Right lobe of liver (tissue), 6 donors: ENCODE results near the gene C20orf173. TPM values are rescaled to one million over a fixed set of nuclear protein-coding genes. Genes with fewer than 3 reads are reported as not detected.

Experiments used
- ATAC-seq, 4 donors: fragments of 200-7000 bp; cut with Tn5 transposase; one replicate each; pipeline ENCODE4 v1.9.1; 2020; ENCODE audit warnings: mild to moderate bottlenecking in 4 of 4, moderate library complexity in 4 of 4
- DNase-seq, 3 donors: peaks; one replicate each; pipeline ENCODE4 v3.0.0-alpha.2; 2020
- H3K27ac ChIP-seq, 3 donors: fragments of 200-600 bp; one replicate each; pipeline ENCODE4 v1.8.0; 2022
- H3K27me3 ChIP-seq, 2 donors: fragments of 200-600 bp; one replicate each; pipeline ENCODE4 v1.8.0; 2022
- H3K36me3 ChIP-seq, 4 donors: fragments of 200-600 bp; sonication (generic) in 1 of 4; one replicate each; pipeline versions ENCODE4 v1.5.1 to v1.8.0; 2017 to 2022; ENCODE audit warnings: control low read depth in 1 of 4
- H3K4me1 ChIP-seq, 4 donors: fragments of 200-600 bp; sonication (generic) in 1 of 4; one replicate each; pipeline versions ENCODE4 v1.5.1 to v1.8.0; 2017 to 2022; ENCODE audit warnings: control low read depth in 1 of 4
- H3K4me3 ChIP-seq, 3 donors: fragments of 200-600 bp; one replicate each; pipeline ENCODE4 v1.8.0; 2022
- H3K9me3 ChIP-seq, 4 donors: fragments of 200-600 bp; sonication (generic) in 1 of 4; one replicate each; pipeline versions ENCODE4 v1.5.1 to v1.8.0; 2017 to 2022; ENCODE audit warnings: control low read depth in 1 of 4
- CTCF ChIP-seq, 4 donors: fragments of 200-600 bp in 3 of 4; fragments of 450-650 bp in 1 of 4; IDR thresholded peaks; one replicate each; pipeline versions ENCODE4 v1.5.1 to v1.8.0; 2016 to 2022; ENCODE audit warnings: antibody characterized with exemption in 4 of 4, mild to moderate bottlenecking in 2 of 4
- POLR2A ChIP-seq: fragments of 450-650 bp; IDR thresholded peaks from one replicate; pipeline ENCODE4 v1.6.1; 2017; ENCODE audit warnings: antibody characterized with exemption, mild to moderate bottlenecking
- WGBS: methylation state at CpG from one replicate; pipeline ENCODE4 v1.1.6; 2018; ENCODE audit warnings: low coverage, low lambda C conversion rate; ENCODE audit not compliant: insufficient coverage; ENCODE audit errors: missing lambda C conversion rate; 5-methylcytosine and 5-hydroxymethylcytosine counted together
- intact Hi-C, 2 donors: fragments of 100-400 bp; cut with DNase I; formaldehyde crosslinking; loops; one replicate each; pipeline versions ENCODE4 v1.11.2 to v1.14.1; 2022
- total RNA-seq, 6 experiments: library from RNA; depleted of rRNA in 2 of 6; stranded (reverse); fragments of >200 nt in 2 of 6; fragmentation: NEBNext Ultra II Directional in 3 of 6; extraction: Animal tissue kit (Norgen Biotek cat#: 25700) in 3 of 6; gene quantifications; one replicate each; pipeline versions ENCODE4 v1.1.0 to v1.2.4, GENCODE V29; 2016 to 2023
- donor health status: DM: no; HTN: yes; CAD: no.
- donor health status: DM: no; HTN: no; CAD: no.
- donor health status: DM: no; HTN: no; CAD: no.
- donor health status: DM: no; HTN: yes; CAD: no.
- donor health status: DM: no; HTN: yes; CAD: no.

Gene C20orf173
- total RNA-seq, 6 experiments from 2014 or later: not detected

- H3K4me3 ChIP-seq: no peak overlapping the region
- H3K4me1 ChIP-seq: no peaks in the 10 kb centered on the region
- peaks cover 0 to 66% (median 5%) of the 10 kb centered on the region in 4 donors for H3K36me3 ChIP-seq
- no peaks in the 10 kb centered on the region for H3K27me3 ChIP-seq
- ATAC-seq (no peak), DNase-seq (no peak)
- WGBS: 92% methylated on average over 2 of the region's 3 CpGs
- TF ChIP-seq POLR2A (no peak), CTCF (IDR thresholded peaks at IDR 0.05) (no peak)
- intact Hi-C loops: no loop called here
- H3K9me3 ChIP-seq: no peaks in the 10 kb centered on the region
- H3K27ac ChIP-seq: no peak overlapping the region
Measured at GRCh38 chr20:35496481-35496880, 33.0 kb downstream of the C20orf173 start.

GRCh38 chr20:35492352-35492751 is 37.1 kb downstream of the C20orf173 start:
- TF ChIP-seq CTCF (IDR thresholded peaks at IDR 0.05) (no peak), POLR2A (no peak)
- 97% methylated on average over 6 of the region's 6 CpGs for WGBS
- DNase-seq (no peak), ATAC-seq (no peak)
- intact Hi-C loops: no loop called here
- no peaks in the 10 kb centered on the region for H3K9me3 ChIP-seq
- H3K36me3 ChIP-seq: peaks cover 0 to 46% (median under 1%) of the 10 kb centered on the region in 4 donors
- no peak overlapping the region for H3K4me3 ChIP-seq
- no peaks in the 10 kb centered on the region for H3K4me1 ChIP-seq
- H3K27me3 ChIP-seq: no peaks in the 10 kb centered on the region
- H3K27ac ChIP-seq: no peak overlapping the region

GRCh38 chr20:35491823-35492222 is 37.6 kb downstream of the C20orf173 start:
- Histone ChIP-seq H3K4me1 (no peaks in the 10 kb centered on the region), H3K36me3 (peaks cover 0 to 46% (median under 1%) of the 10 kb centered on the region in 4 donors), H3K9me3 (no peaks in the 10 kb centered on the region), H3K27ac (no peak overlapping the region), H3K4me3 (no peak overlapping the region), H3K27me3 (no peaks in the 10 kb centered on the region)
- intact Hi-C loops: no loop called here
- TF ChIP-seq CTCF (IDR thresholded peaks at IDR 0.05): no peak
- ATAC-seq (no peak), DNase-seq (no peak)
- WGBS: 96% methylated on average over 5 of the region's 5 CpGs

GRCh38 chr20:35490736-35491181 is 38.7 kb downstream of the C20orf173 start:
- Histone ChIP-seq H3K27ac (peak overlapping the region in 2 of 3 donors; percentile 43 to 51), H3K36me3 (peaks cover 0 to 37% (median under 1%) of the 10 kb centered on the region in 4 donors), H3K4me3 (peak overlapping the region; percentile 2 to 41 (median 26)), H3K9me3 (no peaks in the 10 kb centered on the region), H3K4me1 (no peaks in the 10 kb centered on the region), H3K27me3 (no peaks in the 10 kb centered on the region)
- intact Hi-C loops: no loop called here
- ATAC-seq (peak; percentile 73 to 90 (median 80)), DNase-seq (no peak)
- 36% methylated on average over 3 of the region's 6 CpGs for WGBS
- TF ChIP-seq POLR2A: no peak
- TF ChIP-seq CTCF (IDR thresholded peaks at IDR 0.05): no peak

- Histone ChIP-seq H3K9me3 (no peaks in the 10 kb centered on the region), H3K27ac (no peak overlapping the region), H3K4me1 (no peaks in the 10 kb centered on the region), H3K4me3 (no peak overlapping the region), H3K36me3 (peaks cover 0 to 26% (median under 1%) of the 10 kb centered on the region in 4 donors), H3K27me3 (no peaks in the 10 kb centered on the region)
- no peak for DNase-seq
- intact Hi-C loops: no loop called here
- ATAC-seq: no peak
- WGBS: no CpG with 5 or more reads among the region's 5 CpGs
- TF ChIP-seq POLR2A (no peak), CTCF (IDR thresholded peaks at IDR 0.05) (no peak)
Measured at GRCh38 chr20:35489717-35490116, 39.7 kb downstream of the C20orf173 start.
